Parathyroid adenoma (tissue), 2 donors: ENCODE measurements around the gene NHSL2.

Experiments
- H2AFZ ChIP-seq: fragments of 300-600 bp; sonication (generic); one replicate; pipeline ENCODE4 v1.7.0; 2017; ENCODE audit warnings: antibody characterized with exemption, mild to moderate bottlenecking
- H3K27ac ChIP-seq: fragments of 300-600 bp; sonication (generic); one replicate; pipeline ENCODE4 v1.7.0; 2017
- H3K27me3 ChIP-seq: fragments of 300-600 bp; sonication (generic); one replicate; pipeline ENCODE4 v1.7.0; 2017; ENCODE audit warnings: low read length; ENCODE audit not compliant: control insufficient read depth, insufficient read depth
- H3K36me3 ChIP-seq: fragments of 300-600 bp; sonication (generic); one replicate; pipeline ENCODE4 v1.7.0; 2017; ENCODE audit warnings: low read length; ENCODE audit not compliant: control insufficient read depth, insufficient read depth
- H3K4me1 ChIP-seq: fragments of 300-600 bp; sonication (generic); one replicate; pipeline ENCODE4 v1.7.0; 2017; ENCODE audit warnings: control low read depth
- H3K4me2 ChIP-seq: fragments of 300-600 bp; sonication (generic); one replicate; pipeline ENCODE4 v1.7.0; 2017; ENCODE audit warnings: low read length
- H3K4me3 ChIP-seq: fragments of 300-600 bp; sonication (generic); one replicate; pipeline ENCODE4 v1.7.0; 2017; ENCODE audit warnings: low read depth, low read length
- H3K79me2 ChIP-seq: fragments of 300-600 bp; sonication (generic); one replicate; pipeline ENCODE4 v1.7.0; 2017; ENCODE audit warnings: control low read depth
- H3K9ac ChIP-seq: fragments of 300-600 bp; sonication (generic); one replicate; pipeline ENCODE4 v1.7.0; 2017; ENCODE audit warnings: mild to moderate bottlenecking
- H3K9me3 ChIP-seq: fragments of 300-600 bp; sonication (generic); one replicate; pipeline ENCODE4 v1.7.0; 2017; ENCODE audit warnings: low read length; ENCODE audit not compliant: control insufficient read depth
- CTCF ChIP-seq: fragments of 300-600 bp; sonication (generic); IDR thresholded peaks from one replicate; pipeline ENCODE4 v1.7.0; 2017; ENCODE audit warnings: antibody characterized with exemption, mild to moderate bottlenecking
- donor health status: primary hyperparathyroidism.

Gene NHSL2

DNA sequence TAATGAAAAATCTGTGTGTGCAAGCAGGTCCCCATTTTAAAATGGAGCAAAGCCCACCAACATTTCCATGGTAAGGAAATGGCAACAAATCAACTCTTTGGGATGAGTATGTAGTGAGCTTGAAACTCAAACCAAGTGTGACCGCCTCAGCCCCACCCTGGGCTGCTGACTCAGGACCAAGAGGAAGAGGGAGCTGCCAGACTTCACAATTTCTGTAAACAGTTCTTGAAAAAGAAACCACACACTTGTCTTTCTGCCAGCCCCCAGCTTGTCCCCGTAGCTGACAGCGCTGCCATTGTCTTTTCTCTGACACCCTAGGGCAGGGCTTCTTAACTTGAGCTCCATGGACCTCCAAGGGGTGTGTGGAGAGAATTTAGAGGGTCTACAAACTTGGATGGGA, 210.7 kb downstream of the NHSL2 start:
- H3K4me3 ChIP-seq, result no peak overlapping the region
- peak overlapping the region; percentile 94 for H3K27ac ChIP-seq
- no peaks in the 10 kb centered on the region for H3K9me3 ChIP-seq
- H2AFZ ChIP-seq, result peak overlapping the region; percentile 66
- H3K4me1 ChIP-seq, result peaks cover 51% of the 10 kb centered on the region
- no peaks in the 10 kb centered on the region for H3K79me2 ChIP-seq
- H3K4me2 ChIP-seq, result peak overlapping the region; percentile 40
- no peaks in the 10 kb centered on the region for H3K27me3 ChIP-seq
- H3K36me3 ChIP-seq, result no peaks in the 10 kb centered on the region
- TF ChIP-seq CTCF, result no peak
- H3K9ac ChIP-seq, result no peak overlapping the region

GRCh38 chrX:72122621-72123337, 212.1 kb downstream of the NHSL2 start:
- Histone ChIP-seq H3K4me1 (peaks cover 52% of the 10 kb centered on the region), H2AFZ (no peak overlapping the region), H3K4me3 (no peak overlapping the region), H3K4me2 (no peak overlapping the region), H3K79me2 (no peaks in the 10 kb centered on the region), H3K9ac (no peak overlapping the region), H3K27me3 (no peaks in the 10 kb centered on the region), H3K27ac (peak overlapping the region; percentile 94), H3K9me3 (no peaks in the 10 kb centered on the region), H3K36me3 (no peaks in the 10 kb centered on the region)
- TF ChIP-seq CTCF, result no peak

GRCh38 chrX:72123471-72124185, 213.0 kb downstream of the NHSL2 start:
- H3K9ac ChIP-seq, result no peak overlapping the region
- H3K4me3 ChIP-seq, result no peak overlapping the region

GRCh38 chrX:72124540-72125201, 214.0 kb downstream of the NHSL2 start:
- H3K27ac ChIP-seq, result peak overlapping the region; percentile 94
- no peaks in the 10 kb centered on the region for H3K36me3 ChIP-seq
- no peaks in the 10 kb centered on the region for H3K79me2 ChIP-seq
- H3K9ac ChIP-seq, result no peak overlapping the region
- no peak overlapping the region for H2AFZ ChIP-seq
- H3K4me1 ChIP-seq, result peaks cover 52% of the 10 kb centered on the region
- no peak overlapping the region for H3K4me3 ChIP-seq
- no peaks in the 10 kb centered on the region for H3K9me3 ChIP-seq
- no peaks in the 10 kb centered on the region for H3K27me3 ChIP-seq
- TF ChIP-seq CTCF, result no peak
- H3K4me2 ChIP-seq, result no peak overlapping the region

More at GRCh38 chrX:72123471-72124185, 213.0 kb downstream of the NHSL2 start:
- H3K9me3 ChIP-seq, result no peaks in the 10 kb centered on the region
- H2AFZ ChIP-seq, result peak overlapping the region; percentile 72
- no peaks in the 10 kb centered on the region for H3K27me3 ChIP-seq
- no peaks in the 10 kb centered on the region for H3K79me2 ChIP-seq
- H3K36me3 ChIP-seq, result no peaks in the 10 kb centered on the region
- H3K27ac ChIP-seq, result peak overlapping the region; percentile 94
- no peak for TF ChIP-seq CTCF
- H3K4me2 ChIP-seq, result no peak overlapping the region
- peaks cover 52% of the 10 kb centered on the region for H3K4me1 ChIP-seq
